SK-N-SH treated with all-trans-retinoic acid at 6 μM for 48 hours (cell line): ENCODE results near the gene ARHGDIB.
A peak's percentile ranks its signal among the peaks of the same experiment; 100 is the strongest.

ENCODE experiments used
- ATAC-seq: fragments of 200-7000 bp; cut with Tn5 transposase; 3 replicates; pipeline ENCODE4 v1.9.1; 2020; ENCODE audit warnings: mild to moderate bottlenecking, moderate library complexity
- ARNTL ChIP-seq: fragments of 450-650 bp; formaldehyde crosslinking; IDR thresholded peaks from 2 replicates; pipeline ENCODE4 v1.5.0; 2020; ENCODE audit warnings: low read depth, mild to moderate bottlenecking, moderate library complexity, borderline replicate concordance
- CREB5 ChIP-seq: fragments of 250-450 bp; sonication (Bioruptor Pico); IDR thresholded peaks from 2 replicates; pipeline ENCODE4 v1.5.1; 2020; ENCODE audit warnings: low read depth, mild to moderate bottlenecking, moderate library complexity
- CSDC2 ChIP-seq: fragments of 250-450 bp; sonication (Bioruptor Pico); IDR thresholded peaks from 2 replicates; pipeline ENCODE4 v1.5.0; 2020; ENCODE audit warnings: mild to moderate bottlenecking, moderate library complexity
- ESRRG ChIP-seq: fragments of 250-450 bp; sonication (Bioruptor Pico); IDR thresholded peaks from 2 replicates; pipeline ENCODE4 v1.6.1; 2021; ENCODE audit warnings: mild to moderate bottlenecking
- ISL1 ChIP-seq: fragments of 250-450 bp; sonication (Bioruptor Pico); IDR thresholded peaks from 2 replicates; pipeline ENCODE4 v2.1.2; 2022; ENCODE audit warnings: mild to moderate bottlenecking, moderate library complexity
- OSR1 ChIP-seq: fragments of 250-450 bp; sonication (Bioruptor Pico); IDR thresholded peaks from 2 replicates; pipeline ENCODE4 v1.8.0; 2022; ENCODE audit warnings: moderate library complexity, mild to moderate bottlenecking, inconsistent platforms
- POU6F1 ChIP-seq: fragments of 250-450 bp; sonication (Bioruptor Pico); IDR thresholded peaks from 2 replicates; pipeline ENCODE4 v1.8.0; 2021; ENCODE audit warnings: low read depth, mild to moderate bottlenecking, moderate library complexity, borderline replicate concordance
- PPARA ChIP-seq: fragments of 250-450 bp; sonication (Bioruptor Pico); IDR thresholded peaks from 2 replicates; pipeline ENCODE4 v1.5.0; 2020; ENCODE audit warnings: mild to moderate bottlenecking, borderline replicate concordance
- RARB ChIP-seq: fragments of 250-450 bp; sonication (Bioruptor Pico); IDR thresholded peaks from 2 replicates; pipeline ENCODE4 v1.8.0; 2021; ENCODE audit warnings: mild to moderate bottlenecking, moderate library complexity
- ZFP3 ChIP-seq: fragments of 250-450 bp; sonication (Bioruptor Pico); IDR thresholded peaks from 2 replicates; pipeline ENCODE4 v1.5.0; 2020; ENCODE audit warnings: mild to moderate bottlenecking, moderate library complexity
- TF ChIP-seq, protein P1 (sequence below): fragments of 250-450 bp; sonication (Bioruptor Pico); IDR thresholded peaks from 2 replicates; pipeline ENCODE4 v1.5.0; 2020; ENCODE audit warnings: mild to moderate bottlenecking, moderate library complexity
- TF ChIP-seq, protein P2 (sequence below): fragments of 250-450 bp; sonication (Bioruptor Pico); IDR thresholded peaks from 2 replicates; pipeline ENCODE4 v1.8.0; 2020; ENCODE audit warnings: mild to moderate bottlenecking, moderate library complexity, borderline replicate concordance
- TF ChIP-seq, protein P3 (sequence below): fragments of 250-450 bp; sonication (Bioruptor Pico); IDR thresholded peaks from 2 replicates; pipeline ENCODE4 v1.5.1; 2021; ENCODE audit warnings: mild to moderate bottlenecking, moderate library complexity

ARHGDIB gene

DNA sequence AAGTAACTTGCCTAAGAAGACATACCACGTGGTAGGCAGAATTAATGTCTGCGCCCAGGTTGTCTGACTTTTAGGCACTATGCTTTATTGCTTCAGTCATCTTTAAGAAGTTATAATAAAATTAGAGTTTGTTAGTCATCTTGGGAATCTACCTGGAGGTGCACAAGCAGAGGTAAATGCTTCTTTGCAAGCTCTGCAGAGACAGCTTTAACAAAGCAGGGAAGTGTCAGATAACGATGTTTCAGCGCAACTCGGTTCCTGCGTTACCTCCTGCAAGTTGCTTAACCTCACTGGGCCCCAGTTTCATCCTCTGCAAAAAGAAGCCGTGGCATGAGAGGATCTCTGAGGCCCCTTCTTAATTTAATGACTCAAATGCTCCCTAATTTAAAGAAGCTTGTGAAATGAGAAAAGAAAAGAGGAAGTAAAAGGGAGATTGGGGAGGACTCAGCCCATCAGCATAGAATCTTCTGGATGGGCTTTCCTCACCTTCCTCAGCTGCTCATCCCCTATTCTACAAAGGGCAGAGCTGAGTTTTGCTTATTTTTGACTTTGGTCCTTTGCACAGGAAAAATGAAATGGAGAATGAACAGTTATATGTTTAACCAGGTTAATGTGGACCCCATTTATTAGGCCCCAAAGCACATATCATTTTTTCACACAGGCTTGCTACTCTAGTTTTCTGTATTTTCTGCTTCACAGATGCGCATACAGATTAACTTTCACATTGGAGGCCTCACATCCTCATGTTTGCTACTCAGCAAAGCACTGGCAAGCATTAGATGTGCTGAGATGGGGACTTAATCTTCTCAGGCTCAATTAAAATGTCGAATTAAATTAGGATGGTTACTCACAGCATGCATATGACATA, 5.1 kb downstream of the ARHGDIB start:
- TF ChIP-seq ISL1 (peak; percentile 35; the same call in 1 of the 2 replicates), CSDC2 (CRISPR knock-in tag) (no peak)
- ATAC-seq, result no peak

- TF ChIP-seq, protein P1, sequence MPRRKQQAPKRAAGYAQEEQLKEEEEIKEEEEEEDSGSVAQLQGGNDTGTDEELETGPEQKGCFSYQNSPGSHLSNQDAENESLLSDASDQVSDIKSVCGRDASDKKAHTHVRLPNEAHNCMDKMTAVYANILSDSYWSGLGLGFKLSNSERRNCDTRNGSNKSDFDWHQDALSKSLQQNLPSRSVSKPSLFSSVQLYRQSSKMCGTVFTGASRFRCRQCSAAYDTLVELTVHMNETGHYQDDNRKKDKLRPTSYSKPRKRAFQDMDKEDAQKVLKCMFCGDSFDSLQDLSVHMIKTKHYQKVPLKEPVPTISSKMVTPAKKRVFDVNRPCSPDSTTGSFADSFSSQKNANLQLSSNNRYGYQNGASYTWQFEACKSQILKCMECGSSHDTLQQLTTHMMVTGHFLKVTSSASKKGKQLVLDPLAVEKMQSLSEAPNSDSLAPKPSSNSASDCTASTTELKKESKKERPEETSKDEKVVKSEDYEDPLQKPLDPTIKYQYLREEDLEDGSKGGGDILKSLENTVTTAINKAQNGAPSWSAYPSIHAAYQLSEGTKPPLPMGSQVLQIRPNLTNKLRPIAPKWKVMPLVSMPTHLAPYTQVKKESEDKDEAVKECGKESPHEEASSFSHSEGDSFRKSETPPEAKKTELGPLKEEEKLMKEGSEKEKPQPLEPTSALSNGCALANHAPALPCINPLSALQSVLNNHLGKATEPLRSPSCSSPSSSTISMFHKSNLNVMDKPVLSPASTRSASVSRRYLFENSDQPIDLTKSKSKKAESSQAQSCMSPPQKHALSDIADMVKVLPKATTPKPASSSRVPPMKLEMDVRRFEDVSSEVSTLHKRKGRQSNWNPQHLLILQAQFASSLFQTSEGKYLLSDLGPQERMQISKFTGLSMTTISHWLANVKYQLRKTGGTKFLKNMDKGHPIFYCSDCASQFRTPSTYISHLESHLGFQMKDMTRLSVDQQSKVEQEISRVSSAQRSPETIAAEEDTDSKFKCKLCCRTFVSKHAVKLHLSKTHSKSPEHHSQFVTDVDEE (CRISPR knock-in tag), result no peak
- TF ChIP-seq ESRRG (CRISPR knock-in tag) (no peak), ARNTL (no peak), RARB (no peak), POU6F1 (CRISPR knock-in tag) (no peak)
- TF ChIP-seq, protein P2, sequence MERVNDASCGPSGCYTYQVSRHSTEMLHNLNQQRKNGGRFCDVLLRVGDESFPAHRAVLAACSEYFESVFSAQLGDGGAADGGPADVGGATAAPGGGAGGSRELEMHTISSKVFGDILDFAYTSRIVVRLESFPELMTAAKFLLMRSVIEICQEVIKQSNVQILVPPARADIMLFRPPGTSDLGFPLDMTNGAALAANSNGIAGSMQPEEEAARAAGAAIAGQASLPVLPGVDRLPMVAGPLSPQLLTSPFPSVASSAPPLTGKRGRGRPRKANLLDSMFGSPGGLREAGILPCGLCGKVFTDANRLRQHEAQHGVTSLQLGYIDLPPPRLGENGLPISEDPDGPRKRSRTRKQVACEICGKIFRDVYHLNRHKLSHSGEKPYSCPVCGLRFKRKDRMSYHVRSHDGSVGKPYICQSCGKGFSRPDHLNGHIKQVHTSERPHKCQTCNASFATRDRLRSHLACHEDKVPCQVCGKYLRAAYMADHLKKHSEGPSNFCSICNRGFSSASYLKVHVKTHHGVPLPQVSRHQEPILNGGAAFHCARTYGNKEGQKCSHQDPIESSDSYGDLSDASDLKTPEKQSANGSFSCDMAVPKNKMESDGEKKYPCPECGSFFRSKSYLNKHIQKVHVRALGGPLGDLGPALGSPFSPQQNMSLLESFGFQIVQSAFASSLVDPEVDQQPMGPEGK, result no peak
- ATAC-seq, result no peak
Measured at GRCh38 chr12:14954269-14954668, 7.1 kb downstream of the ARHGDIB start.

DNA sequence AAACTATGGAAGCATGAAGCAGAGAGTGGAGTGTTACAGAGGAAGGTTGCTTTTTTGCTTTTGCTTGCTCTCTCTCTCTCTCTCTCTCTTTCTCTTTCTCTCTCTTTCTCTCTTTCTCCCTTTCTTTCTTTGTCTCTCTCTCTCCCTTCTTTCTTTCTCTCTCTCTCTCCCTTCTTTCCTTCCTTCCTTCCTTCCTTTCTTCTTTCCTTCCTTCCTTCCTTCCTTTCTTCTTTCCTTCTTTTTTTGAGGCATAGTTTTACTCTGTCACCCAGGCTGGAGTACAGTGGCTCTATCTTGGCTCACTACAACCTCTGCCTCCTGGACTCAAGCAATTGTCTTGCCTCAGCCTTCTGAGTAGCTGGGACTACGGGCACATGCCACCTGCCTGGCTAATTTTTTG, 7.6 kb downstream of the ARHGDIB start:
- no peak for ATAC-seq
- TF ChIP-seq, protein P3, sequence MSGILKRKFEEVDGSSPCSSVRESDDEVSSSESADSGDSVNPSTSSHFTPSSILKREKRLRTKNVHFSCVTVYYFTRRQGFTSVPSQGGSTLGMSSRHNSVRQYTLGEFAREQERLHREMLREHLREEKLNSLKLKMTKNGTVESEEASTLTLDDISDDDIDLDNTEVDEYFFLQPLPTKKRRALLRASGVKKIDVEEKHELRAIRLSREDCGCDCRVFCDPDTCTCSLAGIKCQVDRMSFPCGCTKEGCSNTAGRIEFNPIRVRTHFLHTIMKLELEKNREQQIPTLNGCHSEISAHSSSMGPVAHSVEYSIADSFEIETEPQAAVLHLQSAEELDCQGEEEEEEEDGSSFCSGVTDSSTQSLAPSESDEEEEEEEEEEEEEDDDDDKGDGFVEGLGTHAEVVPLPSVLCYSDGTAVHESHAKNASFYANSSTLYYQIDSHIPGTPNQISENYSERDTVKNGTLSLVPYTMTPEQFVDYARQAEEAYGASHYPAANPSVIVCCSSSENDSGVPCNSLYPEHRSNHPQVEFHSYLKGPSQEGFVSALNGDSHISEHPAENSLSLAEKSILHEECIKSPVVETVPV (CRISPR knock-in tag), result no peak
- TF ChIP-seq ARNTL, result no peak
- TF ChIP-seq PPARA (CRISPR knock-in tag), result no peak
- no peak for TF ChIP-seq CREB5 (CRISPR knock-in tag)
- no peak for TF ChIP-seq ZFP3 (CRISPR knock-in tag)
- no peak for TF ChIP-seq OSR1 (CRISPR knock-in tag)
- no peak for TF ChIP-seq ESRRG (CRISPR knock-in tag)
- TF ChIP-seq, protein P1 (CRISPR knock-in tag), result no peak
